Measurements from ENCODE around the gene IL20RB.

The IL20RB gene

GRCh38 chr3:137039570-137039969, 81.8 kb downstream of the IL20RB start:
- ATAC-seq (no peak), DNase-seq (no peak)

DNA sequence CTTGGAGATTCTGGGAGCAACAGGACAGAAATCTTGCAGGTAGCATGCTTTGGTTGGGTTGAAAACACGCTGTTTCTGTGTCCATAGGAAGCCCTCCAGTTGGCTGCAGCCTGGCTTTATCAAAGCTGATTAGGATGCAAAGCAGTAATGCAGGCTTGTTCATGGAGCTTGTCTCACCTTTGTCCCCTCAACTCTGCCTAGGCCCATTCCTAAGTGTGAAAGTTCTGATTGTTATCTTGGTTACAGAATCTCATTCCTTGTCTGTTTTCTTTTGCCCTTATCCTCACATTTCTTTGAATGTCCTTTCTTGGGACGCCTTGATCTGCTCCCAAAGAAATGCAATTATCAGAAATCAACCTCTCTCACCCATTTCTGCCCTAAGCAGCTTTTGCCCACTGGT, 83.5 kb downstream of the IL20RB start:
- ATAC-seq = no peak
- no peak for DNase-seq

DNA sequence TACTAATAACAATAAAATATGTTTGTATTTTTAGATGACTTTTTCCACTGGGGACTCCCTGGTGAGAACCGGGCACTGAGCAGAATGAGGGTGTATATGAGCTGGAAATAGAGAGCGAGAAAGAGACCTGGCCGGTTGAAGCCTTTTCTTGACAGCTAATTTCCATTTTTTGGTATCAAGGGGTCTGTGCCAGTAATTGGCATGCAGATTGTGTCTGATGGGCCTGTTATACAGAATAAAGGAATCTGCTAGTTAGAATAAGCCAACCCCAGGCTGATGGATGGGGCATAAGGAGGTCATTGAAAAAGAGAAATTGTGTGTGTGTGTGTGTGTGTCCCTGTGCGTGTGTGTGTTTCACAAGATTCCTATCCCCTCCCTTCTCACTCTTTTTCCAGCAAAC, 83.9 kb downstream of the IL20RB start:
- ATAC-seq (no peak), DNase-seq (no peak)

- DNase-seq (no peak), ATAC-seq (no peak)
Observed at GRCh38 chr3:137046747-137047146, 89.0 kb downstream of the IL20RB start.

GRCh38 chr3:137047240-137047639, 89.5 kb downstream of the IL20RB start:
- no peak for DNase-seq
- no peak for ATAC-seq

- ATAC-seq = no peak
- no peak for DNase-seq
Observed at GRCh38 chr3:137050281-137050680, 92.5 kb downstream of the IL20RB start.

- ATAC-seq (no peak), DNase-seq (no peak)
Observed at GRCh38 chr3:137052298-137052697, 94.5 kb downstream of the IL20RB start.
